NCI-H1105 (cell line): ENCODE results near the gene ARHGEF25.
"Not testable (repeated sequence)": the region's sequence is repeated elsewhere in the genome, so short reads cannot be mapped to it uniquely, and the experiment has no call there.

Experiments
- DNase-seq: peaks from one replicate; lab custom pipeline; 2025; lab: John Stamatoyannopoulos, UW

The ARHGEF25 gene

GRCh38 chr12:57611108-57611826 is at the start of gene ARHGEF25:
TSS of gene ARHGEF25 (plus strand) at chr12:57611435. CDS start at chr12:57611895, 460 bp downstream.
- peak; percentile 14 for DNase-seq

GRCh38 chr12:57563358-57563757 is 47.9 kb upstream of the ARHGEF25 start:
- no peak for DNase-seq

GRCh38 chr12:57564178-57564740 is 47.0 kb upstream of the ARHGEF25 start:
- no peak for DNase-seq

DNA sequence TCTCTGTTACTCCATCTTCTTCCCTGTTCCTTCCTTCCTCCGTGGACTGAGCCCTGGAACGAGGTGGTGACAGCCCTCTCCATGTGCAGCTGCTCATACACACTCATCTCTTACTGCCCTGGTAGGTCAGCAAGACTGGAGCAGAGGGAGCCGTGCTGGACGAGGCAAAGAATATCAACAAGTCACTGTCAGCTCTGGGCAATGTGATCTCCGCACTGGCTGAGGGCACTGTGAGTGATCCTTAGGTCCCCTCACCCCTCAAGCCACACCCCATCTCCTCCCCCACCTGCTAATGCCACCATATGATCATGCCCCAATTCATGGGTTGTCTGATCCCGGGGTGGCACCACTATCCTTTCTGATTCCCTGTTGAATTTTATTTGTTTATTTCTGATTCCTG is 42.4 kb upstream of the ARHGEF25 start:
- no peak for DNase-seq

GRCh38 chr12:57569858-57570257 is 41.4 kb upstream of the ARHGEF25 start:
- DNase-seq, result no peak

GRCh38 chr12:57570438-57570837 is 40.8 kb upstream of the ARHGEF25 start:
- not testable (repeated sequence) for DNase-seq

- no peak for DNase-seq
These were observed 39.1 kb upstream of the ARHGEF25 start for GRCh38 chr12:57571926-57572762.

GRCh38 chr12:57574795-57575194 is 36.4 kb upstream of the ARHGEF25 start:
- no peak for DNase-seq

- DNase-seq, result no peak
These were observed 35.2 kb upstream of the ARHGEF25 start for GRCh38 chr12:57575771-57576612.

DNA sequence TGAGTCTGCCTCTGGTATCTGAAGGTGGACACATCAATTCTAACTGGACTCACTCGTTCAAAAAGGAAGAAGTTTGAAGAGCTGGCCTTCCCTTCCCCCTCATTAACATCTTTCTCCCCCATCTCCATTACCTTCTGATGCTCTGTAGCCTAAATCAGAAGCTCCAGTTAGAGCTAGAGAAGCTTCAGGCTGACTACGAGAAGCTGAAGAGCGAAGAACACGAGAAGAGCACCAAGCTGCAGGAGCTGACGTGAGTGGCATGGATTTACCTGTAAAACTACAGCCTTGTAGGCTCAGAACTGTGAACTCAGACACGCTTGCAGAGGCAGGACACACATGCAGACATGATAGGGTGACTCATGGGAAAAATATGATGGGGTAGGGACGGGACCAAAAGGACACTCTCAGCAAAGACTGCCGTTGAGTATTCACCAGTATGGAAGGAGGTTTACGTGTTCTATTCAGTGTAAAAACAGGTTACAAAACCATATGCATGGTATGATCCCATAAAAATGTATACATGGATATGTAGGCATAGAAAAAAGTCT is 34.5 kb upstream of the ARHGEF25 start:
- DNase-seq, result no peak

DNA sequence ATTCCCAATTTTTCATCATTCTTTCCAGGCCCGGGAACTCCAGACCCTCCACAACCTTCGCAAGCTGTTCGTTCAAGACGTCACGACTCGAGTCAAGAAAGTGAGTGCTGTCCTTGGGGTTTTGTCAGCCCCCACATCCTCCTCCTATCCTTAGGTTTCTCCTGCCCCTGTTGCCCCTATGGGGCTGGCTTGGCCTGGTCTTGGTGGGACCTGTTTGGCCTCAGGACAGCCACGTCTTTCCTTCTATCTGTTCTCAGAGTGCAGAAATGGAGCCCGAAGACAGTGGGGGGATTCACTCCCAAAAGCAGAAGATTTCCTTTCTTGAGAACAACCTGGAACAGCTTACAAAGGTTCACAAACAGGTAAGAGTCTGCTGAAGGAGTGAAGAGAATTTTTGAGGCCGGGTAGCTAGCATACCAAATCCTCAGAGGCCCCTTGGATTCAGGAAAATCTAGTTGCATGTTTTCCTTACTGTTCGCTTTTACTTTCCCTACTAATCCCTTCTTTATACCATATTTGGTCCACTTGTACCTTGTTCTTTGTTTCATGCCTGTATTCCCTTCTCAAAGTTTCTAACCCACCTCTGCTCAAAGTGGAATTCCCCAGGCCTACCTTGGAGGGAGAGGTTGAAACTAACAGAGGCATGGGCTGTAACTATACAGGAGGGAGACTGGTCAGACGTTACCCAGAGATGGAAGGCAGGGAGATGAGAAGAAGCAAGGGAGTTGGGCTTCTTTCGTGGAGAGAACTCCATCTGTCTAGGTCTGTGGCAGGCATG is 33.1 kb upstream of the ARHGEF25 start:
- DNase-seq, result no peak

GRCh38 chr12:57579011-57579410 is 32.2 kb upstream of the ARHGEF25 start:
- no peak for DNase-seq

- no peak for DNase-seq
These were observed 31.4 kb upstream of the ARHGEF25 start for GRCh38 chr12:57579677-57580465.

DNA sequence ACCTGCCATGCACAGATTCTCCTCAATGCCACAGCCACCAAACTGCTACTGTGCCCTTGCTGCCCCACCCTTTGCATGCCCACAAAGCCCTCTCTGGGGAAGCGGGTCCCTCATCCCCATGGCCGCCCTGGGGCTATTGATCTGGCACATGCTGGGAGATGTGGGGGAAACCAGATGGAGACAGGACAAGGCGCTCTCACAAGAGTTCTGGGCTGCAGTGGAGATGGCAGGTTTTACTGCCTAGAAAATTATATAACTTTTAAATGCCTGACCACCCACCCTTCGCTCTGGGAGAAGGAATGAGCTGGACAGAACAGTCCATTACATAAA is 30.8 kb upstream of the ARHGEF25 start:
- no peak for DNase-seq

GRCh38 chr12:57581802-57582201 is 29.4 kb upstream of the ARHGEF25 start:
- DNase-seq, result no peak

DNA sequence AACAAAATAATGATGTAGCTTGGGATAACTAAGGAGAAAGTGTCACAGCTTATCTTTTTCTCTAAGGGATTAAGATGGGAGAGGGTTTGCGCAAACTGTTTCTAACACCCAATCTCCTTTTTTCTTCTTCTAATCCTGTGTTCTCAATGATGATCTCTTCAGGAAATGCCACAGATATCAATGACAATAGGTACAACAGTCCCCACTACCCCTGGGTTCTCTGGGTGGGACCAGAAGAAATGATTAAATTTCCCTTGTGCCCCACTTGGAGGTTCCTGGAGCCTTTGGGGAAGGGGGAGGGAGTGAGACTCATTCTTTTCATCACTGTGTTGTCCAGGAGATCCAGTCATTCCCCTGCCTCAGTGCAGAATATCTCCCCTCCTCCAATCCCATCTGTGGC is 28.8 kb upstream of the ARHGEF25 start:
- no peak for DNase-seq

- DNase-seq, result peak; percentile 64
These were observed 28.0 kb upstream of the ARHGEF25 start for GRCh38 chr12:57583008-57583831.

- no peak for DNase-seq
These were observed 27.2 kb upstream of the ARHGEF25 start for GRCh38 chr12:57584050-57584449.

- no peak for DNase-seq
These were observed 26.5 kb upstream of the ARHGEF25 start for GRCh38 chr12:57584690-57585089.
